Measurements from ENCODE around the gene TMEM196. TPM values are rescaled to one million over a fixed set of nuclear protein-coding genes. Genes with fewer than 3 reads are reported as not detected.

The TMEM196 gene
- total RNA-seq, 1 experiment from 2014 or later, result not detected

GRCh38 chr7:19815546-19815945 is 42.1 kb upstream of the TMEM196 start:
- H4K20me1 ChIP-seq (ENCODE audit: insufficient read depth), result no peaks in the 10 kb centered on the region
- no peaks in the 10 kb centered on the region for H3K27me3 ChIP-seq (ENCODE audit: insufficient read depth, low read length)
- TF ChIP-seq POLR2A (IDR thresholded peaks at IDR 0.05; ENCODE audit: borderline replicate concordance, extremely low read depth, insufficient read depth, insufficient read length) (no peak), SRF (IDR thresholded peaks at IDR 0.05; ENCODE audit: low read depth) (no peak), ZFX (IDR thresholded peaks at IDR 0.05) (no peak), EZH2phosphoT487 (IDR thresholded peaks at IDR 0.05; ENCODE audit: borderline replicate concordance) (no peak)
- no peak overlapping the region for H3K27ac ChIP-seq (ENCODE audit: low read depth, low read length)
- RAD21 ChIA-PET (ENCODE audit: low non-redundant PET in 1 of 2, low total read pairs in 2 of 2, uncharacterized antibody in 2 of 2, unreplicated experiment in 2 of 2), result no interaction called here
- intact Hi-C loops (cut with micrococcal nuclease), result no loop called here
- ATAC-seq, result no peak
- H3K4me3 ChIP-seq (replicated peaks in 1 of 2; ENCODE audit: low read depth in 1 of 2, low read length in 2 of 2), result no peak overlapping the region
- no peak for DNase-seq (ENCODE audit: low read depth, low spot score)
- no peaks in the 10 kb centered on the region for H3K79me2 ChIP-seq (ENCODE audit: insufficient read depth, low read length)
- peak overlapping the region; percentile 60 for H2AFZ ChIP-seq (ENCODE audit: low read depth, low read length, poor library complexity, severe bottlenecking)
- H3K4me2 ChIP-seq (ENCODE audit: low read length), result no peak overlapping the region
- H3K9me2 ChIP-seq (ENCODE audit: insufficient read depth), result no peaks in the 10 kb centered on the region
- CTCF ChIA-PET, result no interaction called here
- no peaks in the 10 kb centered on the region for H3K36me3 ChIP-seq (ENCODE audit: control insufficient read depth in 1 of 2, insufficient read depth in 2 of 2, low read length in 2 of 2)
- H3K9ac ChIP-seq (ENCODE audit: low read length), result no peak overlapping the region
- no TSS peak for BruUV-seq (replicated peaks)
- POLR2A ChIA-PET, result no interaction called here
- no peaks in the 10 kb centered on the region for H3K9me3 ChIP-seq (ENCODE audit: control insufficient read depth in 1 of 2, insufficient read depth in 1 of 2, low read depth in 1 of 2, low read length in 2 of 2)
- no peaks in the 10 kb centered on the region for H3K4me1 ChIP-seq (ENCODE audit: control insufficient read depth in 1 of 2, insufficient read depth in 2 of 2, low read length in 2 of 2)

GRCh38 chr7:19814776-19815175 is 41.4 kb upstream of the TMEM196 start:
- no peak for ATAC-seq
- H2AFZ ChIP-seq (ENCODE audit: low read depth, low read length, poor library complexity, severe bottlenecking), result peak overlapping the region; percentile 20
- DNase-seq (ENCODE audit: low read depth, low spot score), result no peak
- H3K79me2 ChIP-seq (ENCODE audit: insufficient read depth, low read length), result no peaks in the 10 kb centered on the region
- H3K9me3 ChIP-seq (ENCODE audit: control insufficient read depth in 1 of 2, insufficient read depth in 1 of 2, low read depth in 1 of 2, low read length in 2 of 2), result no peaks in the 10 kb centered on the region
- CTCF ChIA-PET, result no interaction called here
- intact Hi-C loops (cut with micrococcal nuclease), result no loop called here
- H3K4me1 ChIP-seq (ENCODE audit: control insufficient read depth in 1 of 2, insufficient read depth in 2 of 2, low read length in 2 of 2), result no peaks in the 10 kb centered on the region
- POLR2A ChIA-PET, result no interaction called here
- H3K36me3 ChIP-seq (ENCODE audit: control insufficient read depth in 1 of 2, insufficient read depth in 2 of 2, low read length in 2 of 2), result no peaks in the 10 kb centered on the region
- TF ChIP-seq REST (IDR thresholded peaks at IDR 0.05; ENCODE audit: low read depth), result no peak
- TF ChIP-seq CTCF (IDR thresholded peaks at IDR 0.05 in 2 of 3, conservative IDR thresholded peaks at IDR 0.05 in 1 of 3; ENCODE audit: borderline replicate concordance in 1 of 3, insufficient read depth in 1 of 3, low read depth in 2 of 3, low read length in 2 of 3), result no peak
- no peak for TF ChIP-seq RAD21 (IDR thresholded peaks at IDR 0.05; ENCODE audit: low read depth)
- no peak for TF ChIP-seq POLR2AphosphoS5 (IDR thresholded peaks at IDR 0.05; ENCODE audit: low read depth, low read length)
- no peak overlapping the region for H3K4me2 ChIP-seq (ENCODE audit: low read length)
- no peak overlapping the region for H3K9ac ChIP-seq (ENCODE audit: low read length)
- BruUV-seq (replicated peaks), result no TSS peak
- H3K4me3 ChIP-seq (replicated peaks in 1 of 2; ENCODE audit: low read depth in 1 of 2, low read length in 2 of 2), result no peak overlapping the region
- no peaks in the 10 kb centered on the region for H3K27me3 ChIP-seq (ENCODE audit: insufficient read depth, low read length)
- H4K20me1 ChIP-seq (ENCODE audit: insufficient read depth), result no peaks in the 10 kb centered on the region
- H3K27ac ChIP-seq (ENCODE audit: low read depth, low read length), result no peak overlapping the region
- RAD21 ChIA-PET (ENCODE audit: low non-redundant PET in 1 of 2, low total read pairs in 2 of 2, uncharacterized antibody in 2 of 2, unreplicated experiment in 2 of 2), result no interaction called here
- no peaks in the 10 kb centered on the region for H3K9me2 ChIP-seq (ENCODE audit: insufficient read depth)

All from HCT116 (cell line).